OCI-LY1 (cell line): ENCODE results near the gene HERC6.

ENCODE experiments used
- H2AFZ ChIP-seq: fragments of 200-600 bp; sonication (generic), shearing (Covaris generic); 2 replicates; pipeline ENCODE4 v1.6.0; 2014; ENCODE audit warnings: antibody characterized with exemption, mild to moderate bottlenecking, low read length
- H3F3A ChIP-seq: fragments of 200-600 bp; sonication (generic), shearing (Covaris generic); 2 replicates; pipeline ENCODE4 v1.6.0; 2014; ENCODE audit warnings: mild to moderate bottlenecking, antibody characterized with exemption, low read length, moderate library complexity; ENCODE audit not compliant: insufficient read depth
- H3K27ac ChIP-seq: fragments of 200-600 bp; sonication (generic); 2 replicates; pipeline ENCODE4 v1.5.1; 2014; ENCODE audit warnings: low read length, mixed run types, mild to moderate bottlenecking, low read depth; ENCODE audit not compliant: poor library complexity, severe bottlenecking
- H3K27me3 ChIP-seq: fragments of 200-600 bp; sonication (generic); 2 replicates; pipeline ENCODE4 v1.6.0; 2014; ENCODE audit warnings: antibody characterized with exemption, mild to moderate bottlenecking, low read length, moderate library complexity; ENCODE audit not compliant: insufficient read depth
- H3K36me3 ChIP-seq: fragments of 200-600 bp; sonication (generic); 2 replicates; pipeline ENCODE4 v1.6.1; 2014; ENCODE audit warnings: mild to moderate bottlenecking, antibody characterized with exemption, low read length, moderate library complexity, mixed read lengths; ENCODE audit not compliant: insufficient read depth
- H3K4me1 ChIP-seq: fragments of 200-600 bp; sonication (generic); 2 replicates; pipeline ENCODE4 v1.5.1; 2014; ENCODE audit warnings: mild to moderate bottlenecking, low read length, moderate library complexity; ENCODE audit not compliant: insufficient read depth, severe bottlenecking
- H3K4me2 ChIP-seq: fragments of 200-600 bp; sonication (generic), shearing (Covaris generic); 2 replicates; pipeline ENCODE4 v1.6.1; 2014; ENCODE audit warnings: low read length
- H3K4me3 ChIP-seq: fragments of 200-600 bp; sonication (generic); 2 replicates; pipeline ENCODE4 v1.5.1; 2014; ENCODE audit warnings: low read length, low read depth, mild to moderate bottlenecking, mixed read lengths; ENCODE audit not compliant: poor library complexity, severe bottlenecking
- H3K79me2 ChIP-seq: fragments of 200-600 bp; shearing (Covaris generic); 2 replicates; pipeline ENCODE4 v1.6.1; 2016; ENCODE audit warnings: mixed run types, low read length, mixed read lengths; ENCODE audit not compliant: insufficient read depth
- H3K9ac ChIP-seq: fragments of 200-600 bp; sonication (generic), shearing (Covaris generic); 2 replicates; pipeline ENCODE4 v1.6.1; 2014; ENCODE audit warnings: mild to moderate bottlenecking, low read length, mixed read lengths
- H3K9me2 ChIP-seq: fragments of 200-600 bp; sonication (generic), shearing (Covaris generic); 2 replicates; pipeline ENCODE4 v1.6.1; 2014; ENCODE audit warnings: low read depth, mild to moderate bottlenecking, low read length, mixed read lengths
- H3K9me3 ChIP-seq: fragments of 200-600 bp; shearing (Covaris generic); 2 replicates; pipeline ENCODE4 v1.6.1; 2014; ENCODE audit warnings: low read length, mixed read lengths
- H4K20me1 ChIP-seq: fragments of 200-600 bp; sonication (generic), shearing (Covaris generic); 2 replicates; pipeline ENCODE4 v1.6.0; 2016; ENCODE audit warnings: mild to moderate bottlenecking, low read length; ENCODE audit not compliant: insufficient read depth
- EZH2 ChIP-seq: fragments of 200-600 bp; sonication (generic), shearing (Covaris generic); IDR thresholded peaks from 2 replicates; pipeline ENCODE4 v1.8.0; 2017; ENCODE audit warnings: borderline replicate concordance, mixed run types, mild to moderate bottlenecking, antibody characterized with exemption, low read length, moderate library complexity, mixed read lengths
- TF ChIP-seq, protein P1 (sequence below): fragments of 200-600 bp; sonication (generic), shearing (Covaris generic); IDR thresholded peaks from 2 replicates; pipeline ENCODE4 v1.5.1; 2017; ENCODE audit warnings: mild to moderate bottlenecking, antibody characterized with exemption, low read length, moderate library complexity, mixed read lengths

HERC6 gene

DNA sequence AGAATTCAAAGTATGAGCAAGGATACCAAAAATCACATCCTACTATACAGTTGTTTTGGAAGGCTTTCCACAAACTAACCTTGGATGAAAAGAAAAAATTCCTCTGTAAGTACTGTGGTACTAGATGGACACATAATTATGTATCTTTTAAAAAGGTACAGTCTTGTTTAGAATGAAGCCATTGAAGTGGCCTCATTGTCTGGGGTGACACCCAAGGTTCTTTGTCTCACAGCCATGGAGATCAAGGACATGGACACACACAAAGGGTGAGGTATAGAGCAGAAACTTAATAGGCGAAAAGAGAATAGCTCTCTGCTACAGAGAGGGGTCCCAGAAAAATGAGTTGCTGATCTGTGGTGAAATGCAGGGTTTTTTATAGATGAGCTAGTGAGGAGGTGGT is 61.5 kb downstream of the HERC6 start:
- Histone ChIP-seq H3K9me2 (no peaks in the 10 kb centered on the region), H3K27ac (no peak overlapping the region), H3K36me3 (no peaks in the 10 kb centered on the region), H2AFZ (no peak overlapping the region), H3K9me3 (no peaks in the 10 kb centered on the region), H3K4me2 (no peak overlapping the region), H3F3A (no peaks in the 10 kb centered on the region), H3K79me2 (no peaks in the 10 kb centered on the region), H3K9ac (no peak overlapping the region), H3K4me3 (no peak overlapping the region), H3K4me1 (no peaks in the 10 kb centered on the region), H4K20me1 (no peaks in the 10 kb centered on the region), H3K27me3 (no peaks in the 10 kb centered on the region; the same call in 1 of the 2 replicates)
- TF ChIP-seq EZH2, result no peak
- TF ChIP-seq, protein P1, sequence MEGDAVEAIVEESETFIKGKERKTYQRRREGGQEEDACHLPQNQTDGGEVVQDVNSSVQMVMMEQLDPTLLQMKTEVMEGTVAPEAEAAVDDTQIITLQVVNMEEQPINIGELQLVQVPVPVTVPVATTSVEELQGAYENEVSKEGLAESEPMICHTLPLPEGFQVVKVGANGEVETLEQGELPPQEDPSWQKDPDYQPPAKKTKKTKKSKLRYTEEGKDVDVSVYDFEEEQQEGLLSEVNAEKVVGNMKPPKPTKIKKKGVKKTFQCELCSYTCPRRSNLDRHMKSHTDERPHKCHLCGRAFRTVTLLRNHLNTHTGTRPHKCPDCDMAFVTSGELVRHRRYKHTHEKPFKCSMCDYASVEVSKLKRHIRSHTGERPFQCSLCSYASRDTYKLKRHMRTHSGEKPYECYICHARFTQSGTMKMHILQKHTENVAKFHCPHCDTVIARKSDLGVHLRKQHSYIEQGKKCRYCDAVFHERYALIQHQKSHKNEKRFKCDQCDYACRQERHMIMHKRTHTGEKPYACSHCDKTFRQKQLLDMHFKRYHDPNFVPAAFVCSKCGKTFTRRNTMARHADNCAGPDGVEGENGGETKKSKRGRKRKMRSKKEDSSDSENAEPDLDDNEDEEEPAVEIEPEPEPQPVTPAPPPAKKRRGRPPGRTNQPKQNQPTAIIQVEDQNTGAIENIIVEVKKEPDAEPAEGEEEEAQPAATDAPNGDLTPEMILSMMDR, result no peak

DNA sequence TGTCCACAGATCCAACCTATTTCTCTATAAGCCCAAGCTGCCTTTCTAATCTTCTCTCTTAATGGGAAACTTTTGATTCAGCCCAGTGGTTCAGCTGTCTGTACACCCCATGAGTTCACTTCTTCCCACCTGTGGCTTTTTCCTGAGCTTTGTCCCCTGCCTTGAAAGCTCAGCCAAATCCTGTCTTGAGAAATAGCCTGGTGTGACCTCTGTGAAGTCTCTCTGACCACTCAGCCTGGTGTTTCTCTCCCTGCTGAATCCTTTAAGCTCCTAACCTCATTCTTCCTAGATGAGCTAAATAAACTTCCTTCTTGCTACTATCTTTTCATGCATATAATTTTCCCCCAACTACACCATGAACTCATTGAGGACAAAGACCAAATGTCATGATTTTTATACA is 63.0 kb downstream of the HERC6 start:
- no peak overlapping the region for H2AFZ ChIP-seq
- no peaks in the 10 kb centered on the region for H4K20me1 ChIP-seq
- H3K79me2 ChIP-seq, result no peaks in the 10 kb centered on the region
- no peaks in the 10 kb centered on the region for H3K36me3 ChIP-seq
- H3K9ac ChIP-seq, result no peak overlapping the region
- no peak overlapping the region for H3K4me2 ChIP-seq
- H3K9me2 ChIP-seq, result no peaks in the 10 kb centered on the region
- no peak for TF ChIP-seq EZH2
- TF ChIP-seq, protein P1, result no peak
- no peak overlapping the region for H3K27ac ChIP-seq
- no peak overlapping the region for H3K4me3 ChIP-seq
- H3K9me3 ChIP-seq, result no peaks in the 10 kb centered on the region
- H3K27me3 ChIP-seq, result no peaks in the 10 kb centered on the region; the same call in 1 of the 2 replicates
- H3F3A ChIP-seq, result no peaks in the 10 kb centered on the region
- H3K4me1 ChIP-seq, result no peaks in the 10 kb centered on the region

DNA sequence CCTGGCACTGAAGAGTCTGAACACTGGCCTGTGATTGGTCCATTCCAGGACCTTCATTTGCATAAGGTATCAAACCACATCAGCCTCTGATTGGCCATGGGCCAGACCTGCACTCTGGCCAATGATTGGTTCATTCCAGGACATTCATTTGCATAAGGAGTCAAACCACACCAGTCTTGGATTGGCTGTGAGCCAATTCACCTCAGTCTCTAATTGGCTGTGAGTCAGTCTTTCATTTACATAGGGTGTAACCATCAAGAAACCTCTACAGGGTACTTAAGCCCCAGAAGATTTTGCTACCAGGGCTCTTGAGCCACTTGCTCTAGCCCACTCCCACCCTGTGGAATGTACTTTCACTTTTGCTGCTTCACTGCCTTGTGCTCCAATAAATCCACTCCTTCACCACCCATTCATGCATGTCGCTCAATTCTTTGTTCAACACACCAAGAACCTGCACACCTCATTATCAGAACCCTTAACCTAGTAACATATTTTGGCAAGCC is 64.1 kb downstream of the HERC6 start:
- Histone ChIP-seq H3F3A (no peaks in the 10 kb centered on the region), H3K9me2 (no peaks in the 10 kb centered on the region), H3K9me3 (no peaks in the 10 kb centered on the region), H3K27ac (no peak overlapping the region), H3K79me2 (no peaks in the 10 kb centered on the region), H3K4me2 (no peak overlapping the region), H3K9ac (no peak overlapping the region), H3K36me3 (no peaks in the 10 kb centered on the region), H3K27me3 (no peaks in the 10 kb centered on the region; the same call in 1 of the 2 replicates), H3K4me1 (no peaks in the 10 kb centered on the region), H4K20me1 (no peaks in the 10 kb centered on the region), H2AFZ (no peak overlapping the region), H3K4me3 (no peak overlapping the region)
- no peak for TF ChIP-seq EZH2
- TF ChIP-seq, protein P1, result no peak
